H1 (cell line): Measurements from ENCODE around the gene RNF168. TPM values are rescaled to one million over a fixed set of nuclear protein-coding genes. Genes with fewer than 3 reads are reported as not detected.
"Not testable (repeated sequence)": the region's sequence is repeated elsewhere in the genome, so short reads cannot be mapped to it uniquely, and the experiment has no call there.

Source experiments
- CTCF ChIA-PET: fragments of 300-600 bp; sonication (Branson Sonifier 250); formaldehyde crosslinking; loops from one replicate; lab custom pipeline; 2021; ENCODE audit not compliant: partially characterized antibody; lab: Charles Lee
- POLR2A ChIA-PET: fragments of 300-600 bp; sonication (Branson Sonifier 250); formaldehyde crosslinking; loops from one replicate; lab custom pipeline; 2021; ENCODE audit warnings: inconsistent platforms; ENCODE audit not compliant: partially characterized antibody; lab: Charles Lee
- DNase-seq, 2 experiments: peaks; one replicate each; pipeline versions ENCODE4 v3.0.0 to v3.0.0-alpha.2; 2010 to 2022; ENCODE audit warnings: low spot score in 2 of 2, low read depth in 1 of 2, mixed read lengths in 1 of 2
- FAIRE-seq: peaks from 2 replicates; lab custom pipeline; 2011; peaks lifted over from hg19 to GRCh38; lab: Jason Lieb, UNC
- H2AFZ ChIP-seq: 2 replicates; pipeline ENCODE4 v1.8.1; 2012; ENCODE audit warnings: low read length, inconsistent platforms
- H2AK5ac ChIP-seq: 2 replicates; pipeline ENCODE4 v1.6.1; 2013; ENCODE audit warnings: low read depth, low read length
- H2BK120ac ChIP-seq: replicated peaks from 2 replicates; pipeline ENCODE3; 2013; ENCODE audit warnings: low read depth, low read length, inconsistent platforms
- H2BK12ac ChIP-seq: 2 replicates; pipeline ENCODE4 v1.6.1; 2013; ENCODE audit warnings: low read depth, low read length
- H2BK15ac ChIP-seq: 2 replicates; pipeline ENCODE4 v1.6.1; 2013; ENCODE audit warnings: low read length
- H2BK20ac ChIP-seq: 2 replicates; pipeline ENCODE4 v1.6.1; 2013; ENCODE audit warnings: low read length
- H2BK5ac ChIP-seq: 2 replicates; pipeline ENCODE4 v1.6.1; 2013; ENCODE audit warnings: low read depth, low read length
- H3K14ac ChIP-seq: 2 replicates; pipeline ENCODE4 v1.6.1; 2013; ENCODE audit warnings: inconsistent platforms; ENCODE audit not compliant: insufficient read length
- H3K18ac ChIP-seq: 2 replicates; pipeline ENCODE4 v1.6.1; 2013; ENCODE audit warnings: low read length; ENCODE audit errors: extremely low read depth
- H3K23ac ChIP-seq: 2 replicates; pipeline ENCODE4 v1.6.1; 2013; ENCODE audit warnings: inconsistent platforms; ENCODE audit not compliant: insufficient read length
- H3K23me2 ChIP-seq: 2 replicates; pipeline ENCODE4 v1.6.1; 2013; ENCODE audit warnings: low read depth, low read length
- H3K27ac ChIP-seq: 2 replicates; pipeline ENCODE4 v1.6.1; 2011; ENCODE audit warnings: low read depth, low read length, inconsistent platforms
- H3K27me3 ChIP-seq, 4 experiments: replicated peaks in 1 of 4; 1 replicate in 1 of 4; 2 replicates in 3 of 4; pipeline versions ENCODE4 v1.6.1 to v1.8.1; 2011 to 2013; ENCODE audit warnings: low read length in 3 of 4, mild to moderate bottlenecking in 3 of 4, inconsistent platforms in 2 of 4, mixed read lengths in 2 of 4, moderate library complexity in 1 of 4; ENCODE audit not compliant: control insufficient read depth in 3 of 4, insufficient read depth in 3 of 4; ENCODE audit errors: extremely low read depth in 1 of 4
- H3K36me3 ChIP-seq, 4 experiments: 2 replicates each; pipeline versions ENCODE4 v1.6.1 to v1.8.1; 2011 to 2013; ENCODE audit warnings: mild to moderate bottlenecking in 4 of 4, low read length in 3 of 4, moderate library complexity in 2 of 4, control low read depth in 1 of 4, inconsistent platforms in 1 of 4; ENCODE audit not compliant: insufficient read depth in 4 of 4, control insufficient read depth in 2 of 4
- H3K4ac ChIP-seq: replicated peaks from 2 replicates; pipeline ENCODE3; 2013; ENCODE audit warnings: low read length, low read depth, mixed read lengths, inconsistent platforms; ENCODE audit not compliant: insufficient read length
- H3K4me1 ChIP-seq, 4 experiments: replicated peaks in 1 of 4; 1 replicate in 1 of 4; 2 replicates in 3 of 4; pipeline versions ENCODE4 v1.6.1 to v1.8.1; 2011 to 2013; ENCODE audit warnings: low read length in 3 of 4, inconsistent platforms in 2 of 4, mixed read lengths in 1 of 4; ENCODE audit not compliant: insufficient read depth in 4 of 4, control insufficient read depth in 3 of 4
- H3K4me2 ChIP-seq, 2 experiments: 2 replicates each; pipeline versions ENCODE4 v1.6.1 to v1.8.1; 2011 to 2013; ENCODE audit warnings: low read depth in 2 of 2, low read length in 2 of 2, control low read depth in 1 of 2, inconsistent platforms in 1 of 2, mild to moderate bottlenecking in 1 of 2; ENCODE audit not compliant: insufficient read depth in 1 of 2
- H3K4me3 ChIP-seq, 4 experiments: fragments of 200-600, 300-600 bp in 1 of 4; sonication (generic), shearing (Covaris generic), sonication (Bioruptor Twin) in 1 of 4; 2 replicates each; pipeline versions ENCODE4 v1.5.1 to v1.8.1; 2011 to 2016; ENCODE audit warnings: low read length in 4 of 4, low read depth in 3 of 4, control low read depth in 2 of 4, inconsistent platforms in 2 of 4, mild to moderate bottlenecking in 2 of 4, mixed read lengths in 1 of 4, moderate library complexity in 1 of 4; ENCODE audit not compliant: insufficient read depth in 2 of 4; ENCODE audit errors: extremely low read depth in 1 of 4
- H3K56ac ChIP-seq: replicated peaks from 2 replicates; pipeline ENCODE3; 2013; ENCODE audit warnings: low read depth, mild to moderate bottlenecking, mixed read lengths, low read length, inconsistent platforms; ENCODE audit not compliant: insufficient read length
- H3K79me1 ChIP-seq: 2 replicates; pipeline ENCODE4 v1.6.1; 2013; ENCODE audit warnings: low read depth, low read length, control low read depth
- H3K79me2 ChIP-seq, 2 experiments: 2 replicates each; pipeline versions ENCODE4 v1.6.1 to v1.8.1; 2012 to 2013; ENCODE audit warnings: low read length in 2 of 2, mild to moderate bottlenecking in 2 of 2, inconsistent platforms in 1 of 2; ENCODE audit not compliant: insufficient read depth in 2 of 2, control insufficient read depth in 1 of 2
- H3K9ac ChIP-seq, 4 experiments: replicated peaks in 1 of 4; 1 replicate in 1 of 4; 2 replicates in 3 of 4; pipeline versions ENCODE4 v1.6.1 to v1.8.1; 2011 to 2013; ENCODE audit warnings: low read depth in 3 of 4, low read length in 3 of 4, control low read depth in 2 of 4, mild to moderate bottlenecking in 2 of 4, moderate library complexity in 2 of 4, inconsistent platforms in 1 of 4; ENCODE audit errors: extremely low read depth in 1 of 4
- H3K9me3 ChIP-seq, 2 experiments: 2 replicates each; pipeline versions ENCODE4 v1.6.1 to v1.8.1; 2012 to 2013; ENCODE audit warnings: mild to moderate bottlenecking in 2 of 2, moderate library complexity in 2 of 2, control low read depth in 1 of 2, inconsistent platforms in 1 of 2, low read depth in 1 of 2, low read length in 1 of 2, mixed read lengths in 1 of 2; ENCODE audit not compliant: insufficient read depth in 2 of 2
- H4K20me1 ChIP-seq, 2 experiments: replicated peaks in 1 of 2; 2 replicates each; pipeline versions ENCODE3 to v1.8.1; 2011 to 2013; ENCODE audit warnings: inconsistent platforms in 2 of 2, low read length in 2 of 2, mild to moderate bottlenecking in 1 of 2; ENCODE audit not compliant: insufficient read depth in 2 of 2, control insufficient read depth in 1 of 2
- H4K5ac ChIP-seq: 2 replicates; pipeline ENCODE4 v1.6.1; 2013; ENCODE audit warnings: low read length, low read depth, mixed read lengths, inconsistent platforms; ENCODE audit not compliant: insufficient read length
- H4K8ac ChIP-seq: 2 replicates; pipeline ENCODE4 v1.8.0; 2013; ENCODE audit warnings: mild to moderate bottlenecking, moderate library complexity, low read length, inconsistent platforms; ENCODE audit not compliant: insufficient read depth; ENCODE audit errors: extremely low read depth
- H4K91ac ChIP-seq: replicated peaks from 2 replicates; pipeline ENCODE3; 2013; ENCODE audit warnings: low read length, mixed read lengths, inconsistent platforms; ENCODE audit not compliant: insufficient read length
- WGBS, 2 experiments: shearing (Covaris generic) in 1 of 2; methylation state at CpG; one replicate each; pipeline versions ENCODE4 v1.1.6 to v1.1.7; 2013 to 2015; ENCODE audit warnings: low lambda C conversion rate in 2 of 2, mixed read lengths in 2 of 2, inconsistent platforms in 1 of 2, low coverage in 1 of 2, missing lambda C conversion rate in 1 of 2; ENCODE audit not compliant: insufficient replicate concordance in 2 of 2, insufficient coverage in 1 of 2, insufficient read length in 1 of 2; ENCODE audit errors: extremely low coverage in 1 of 2, missing lambda C conversion rate in 1 of 2; 5-methylcytosine and 5-hydroxymethylcytosine counted together
- polyA plus RNA-seq, 7 experiments: library from polyadenylated mRNA; depleted of rRNA in 3 of 7; stranded (reverse) in 5 of 7; unstranded in 2 of 7; fragments of >200 nt in 5 of 7; fragments of 200-250 nt in 2 of 7; gene quantifications; 1 replicate in 5 of 7; 2 replicates in 1 of 7; 4 replicates in 1 of 7; pipeline versions ENCODE4 v1.2.1 to v1.2.3, GENCODE V29; 2011 to 2013; ENCODE audit warnings: missing spikeins in 2 of 7, mixed read lengths in 2 of 7
- total RNA-seq: library from RNA; stranded (reverse); fragmentation: NEBNext Ultra II Directional; extraction: Animal tissue kit (Norgen Biotek cat#: 25700); gene quantifications from 2 replicates; pipeline ENCODE4 v1.2.1, GENCODE V29; 2021

The RNF168 gene
- total and polyA plus RNA-seq, 2 of the 8 experiments (the other 6 are each of a cell fraction or from before 2014, with no cell fraction given), result 6.3 to 63.5 TPM

DNA sequence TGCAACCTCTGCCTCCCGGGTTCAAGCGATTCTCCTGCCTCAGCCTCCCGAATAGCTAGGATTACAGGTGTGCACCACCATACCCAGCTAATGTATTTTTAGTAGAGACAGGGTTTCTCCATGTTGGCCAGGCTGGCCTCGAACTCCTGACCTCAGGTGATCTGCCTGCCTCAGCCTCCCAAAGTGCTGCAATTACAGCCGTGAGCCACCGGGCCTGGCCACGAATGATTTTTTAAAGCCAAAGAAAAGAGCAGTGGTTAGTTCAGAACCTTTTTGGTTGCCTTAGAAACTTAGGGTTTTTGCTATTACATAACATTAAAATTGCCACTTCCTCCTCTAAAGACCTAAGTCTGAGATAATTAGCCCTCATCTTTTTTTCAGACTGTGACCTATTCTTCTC is 46.1 kb downstream of the RNF168 start:
- H3K56ac ChIP-seq, H3K79me2 ChIP-seq, H2BK15ac ChIP-seq, H4K5ac ChIP-seq, H3K27me3 ChIP-seq, H3K4me2 ChIP-seq, H3K4me1 ChIP-seq, FAIRE-seq, POLR2A ChIA-PET, H3K9me3 ChIP-seq, H3K14ac ChIP-seq, H3K79me1 ChIP-seq, DNase-seq, H4K8ac ChIP-seq, H3K23me2 ChIP-seq, H2BK12ac ChIP-seq, H3K23ac ChIP-seq, H2BK5ac ChIP-seq, H3K4ac ChIP-seq, H3K18ac ChIP-seq, H3K9ac ChIP-seq, H2BK20ac ChIP-seq, H3K27ac ChIP-seq, H2AFZ ChIP-seq, H2BK120ac ChIP-seq, H2AK5ac ChIP-seq, H3K36me3 ChIP-seq, H4K91ac ChIP-seq, H3K4me3 ChIP-seq, H4K20me1 ChIP-seq: not testable (repeated sequence)
- 86% methylated on average over 7 of the region's 7 CpGs; no CpG with 5 or more reads in 1 of the 2 experiments for WGBS, 2 experiments
- CTCF ChIA-PET, result interaction anchor here (0.7 to 0.9 kb wide), 5 partner anchors 10 to 195 kb away, joined by 3 to 4 read pairs (median 3); no protein-coding TSS in a partner anchor
